Left renal pelvis (tissue), 4 donors: ENCODE results near the gene NEO1. TPM values are rescaled to one million over a fixed set of nuclear protein-coding genes. Genes with fewer than 3 reads are reported as not detected.
"Not testable (repeated sequence)": the region's sequence is repeated elsewhere in the genome, so short reads cannot be mapped to it uniquely, and the experiment has no call there.

Experiments used
- DNase-seq, 4 donors: peaks; one replicate each; pipeline ENCODE4 v3.0.0-alpha.2; 2013; ENCODE audit warnings: low read depth in 4 of 4, low spot score in 3 of 4
- polyA plus RNA-seq, 4 donors: library from polyadenylated mRNA; unstranded; fragments of 120-200 nt; gene quantifications; one replicate each; pipeline ENCODE4 v1.2.1, GENCODE V29; 2013; ENCODE audit not compliant: insufficient read length in 4 of 4

Gene NEO1
- polyA plus RNA-seq, 4 donors, result 122 to 150 (median 127) TPM

DNA sequence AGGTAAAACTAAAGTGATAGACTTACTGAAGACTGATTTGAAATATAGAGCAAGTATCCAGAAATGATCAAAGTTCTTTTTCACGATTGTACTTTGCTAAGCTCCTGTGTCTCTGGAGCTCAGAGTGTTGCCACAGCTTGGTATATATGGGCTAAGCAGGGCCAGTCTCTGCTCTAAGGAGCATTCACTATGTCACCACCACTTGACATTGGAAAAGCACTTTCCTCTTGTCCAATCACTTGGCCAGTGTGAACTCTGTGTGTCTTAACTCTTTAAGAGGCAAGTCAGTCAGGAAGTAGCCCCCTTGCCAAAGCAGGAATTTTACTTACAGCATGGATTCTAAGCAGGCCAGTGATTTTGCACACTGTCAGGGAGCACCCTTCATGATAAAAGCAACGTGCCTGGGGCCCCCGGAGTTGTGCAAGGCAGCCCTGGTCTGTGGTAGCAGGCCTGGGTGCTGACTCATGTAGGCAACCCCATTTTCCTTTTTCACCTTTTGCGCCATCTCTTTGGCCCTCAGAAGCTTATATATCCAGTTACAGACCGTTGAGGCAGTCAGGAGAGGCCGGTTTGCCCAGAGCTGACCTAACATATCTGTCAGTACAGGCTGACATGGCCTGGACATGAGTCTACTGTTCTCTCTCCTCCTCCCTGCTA lies 243.5 kb downstream of the NEO1 start:
- DNase-seq, result no peak

DNA sequence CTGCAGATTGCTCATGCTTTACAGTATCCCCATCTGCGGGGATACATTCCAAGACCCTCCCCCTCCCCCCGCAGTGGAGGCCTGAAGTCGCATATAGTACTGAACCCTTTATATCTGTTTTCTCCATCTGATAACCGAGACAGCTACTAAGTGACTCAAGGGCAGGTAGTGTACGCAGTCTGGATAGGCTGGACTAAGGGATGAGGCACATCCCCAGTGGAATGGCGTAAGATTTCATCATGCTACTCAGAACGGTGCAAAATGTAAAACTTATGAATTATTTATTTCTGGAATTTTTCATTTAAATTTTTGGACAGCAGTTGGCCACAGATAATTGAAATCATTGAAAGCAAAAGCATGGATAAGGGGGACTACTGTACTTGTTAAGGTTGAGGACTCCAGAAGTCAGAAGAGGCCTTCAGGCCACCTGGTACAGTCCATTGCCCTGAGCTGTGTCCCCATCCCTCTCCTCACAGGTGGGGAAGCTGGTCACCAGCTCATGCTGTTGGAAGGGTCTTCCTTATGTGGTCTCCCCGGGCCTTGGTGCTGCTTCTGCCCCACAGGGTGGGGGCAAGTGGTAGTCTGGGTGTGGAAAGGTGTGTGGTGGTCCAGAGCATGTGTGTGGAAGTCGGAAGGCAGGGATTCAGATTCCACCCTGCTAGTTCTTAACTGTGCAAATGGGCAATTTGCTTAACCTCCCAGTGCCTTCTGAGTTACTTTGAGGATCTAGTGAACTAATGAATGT lies 244.5 kb downstream of the NEO1 start:
- no peak for DNase-seq

DNA sequence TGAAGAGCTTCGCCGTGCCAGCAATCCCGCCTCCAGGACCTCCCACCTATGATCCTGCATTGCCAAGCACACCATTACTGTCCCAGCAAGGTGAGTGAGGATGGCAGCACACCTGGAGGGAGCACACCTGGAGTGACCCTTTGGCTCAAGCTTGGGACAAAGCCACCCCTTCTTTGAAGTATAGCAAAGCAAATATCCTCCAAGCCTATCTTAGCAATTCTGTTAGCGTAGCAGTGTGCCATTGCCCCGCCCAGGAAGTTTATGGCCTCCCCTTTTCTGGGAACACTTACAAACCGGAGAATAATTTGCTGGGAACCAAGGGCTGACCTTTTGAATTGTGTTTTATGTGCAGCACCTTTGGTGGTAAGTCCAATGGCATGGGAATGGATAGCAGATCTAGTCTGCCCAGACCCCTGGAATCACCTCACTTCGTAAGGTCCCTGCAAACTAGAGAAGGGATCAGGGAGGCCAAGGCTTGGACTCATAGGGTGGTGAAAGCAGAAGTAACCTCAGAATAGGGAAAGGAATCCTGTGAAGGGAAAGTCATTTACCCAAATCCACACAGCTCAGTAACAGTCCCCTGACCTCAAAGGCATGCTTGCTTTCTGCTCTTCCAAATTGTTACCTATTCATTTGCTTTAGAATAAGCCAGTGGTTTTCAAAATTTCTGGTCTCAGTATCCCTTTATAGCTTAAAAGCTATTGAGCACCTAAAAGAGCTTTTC lies 246.4 kb downstream of the NEO1 start:
- DNase-seq, result no peak

DNA sequence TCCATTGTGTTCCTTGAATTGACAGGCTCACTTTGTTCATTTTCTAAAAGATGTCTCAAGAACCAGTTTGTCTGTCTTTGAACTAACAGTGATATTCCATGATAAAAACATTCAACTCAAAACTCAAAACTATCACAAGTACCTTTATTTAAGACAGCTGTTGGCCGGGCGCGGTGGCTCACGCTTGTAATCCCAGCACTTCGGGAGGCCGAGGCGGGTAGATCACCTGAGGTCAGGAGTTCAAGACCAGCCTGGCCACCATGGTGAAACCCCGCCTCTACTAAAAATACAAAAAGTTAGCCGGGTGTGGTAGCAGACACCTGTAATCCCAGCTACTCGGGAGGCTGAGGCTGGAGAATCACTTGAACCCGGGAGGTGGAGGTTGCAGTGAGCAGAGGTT lies 248.0 kb downstream of the NEO1 start:
- not testable (repeated sequence) for DNase-seq

DNA sequence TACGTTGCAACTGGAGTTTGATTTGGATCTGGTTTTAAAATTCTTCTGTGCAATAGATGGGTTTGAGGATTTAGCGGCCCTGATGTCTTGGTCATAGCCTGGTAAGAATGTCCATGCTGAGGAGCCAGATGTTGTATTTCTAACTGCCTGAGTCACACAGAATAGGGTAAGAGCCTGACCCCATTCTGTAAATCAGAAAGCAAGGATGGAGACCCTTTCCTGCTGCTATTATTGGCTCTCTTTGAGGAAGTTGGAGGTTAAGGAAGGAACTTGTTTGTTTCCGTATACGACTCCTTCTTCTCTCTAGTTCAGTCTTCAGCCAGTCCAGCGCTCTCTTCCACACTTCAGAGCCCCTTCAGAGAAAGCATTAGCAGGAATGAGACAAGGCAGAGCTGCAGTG lies 251.4 kb downstream of the NEO1 start:
- peak in 3 of 4 donors; percentile 19 to 39 (median 22) for DNase-seq

DNA sequence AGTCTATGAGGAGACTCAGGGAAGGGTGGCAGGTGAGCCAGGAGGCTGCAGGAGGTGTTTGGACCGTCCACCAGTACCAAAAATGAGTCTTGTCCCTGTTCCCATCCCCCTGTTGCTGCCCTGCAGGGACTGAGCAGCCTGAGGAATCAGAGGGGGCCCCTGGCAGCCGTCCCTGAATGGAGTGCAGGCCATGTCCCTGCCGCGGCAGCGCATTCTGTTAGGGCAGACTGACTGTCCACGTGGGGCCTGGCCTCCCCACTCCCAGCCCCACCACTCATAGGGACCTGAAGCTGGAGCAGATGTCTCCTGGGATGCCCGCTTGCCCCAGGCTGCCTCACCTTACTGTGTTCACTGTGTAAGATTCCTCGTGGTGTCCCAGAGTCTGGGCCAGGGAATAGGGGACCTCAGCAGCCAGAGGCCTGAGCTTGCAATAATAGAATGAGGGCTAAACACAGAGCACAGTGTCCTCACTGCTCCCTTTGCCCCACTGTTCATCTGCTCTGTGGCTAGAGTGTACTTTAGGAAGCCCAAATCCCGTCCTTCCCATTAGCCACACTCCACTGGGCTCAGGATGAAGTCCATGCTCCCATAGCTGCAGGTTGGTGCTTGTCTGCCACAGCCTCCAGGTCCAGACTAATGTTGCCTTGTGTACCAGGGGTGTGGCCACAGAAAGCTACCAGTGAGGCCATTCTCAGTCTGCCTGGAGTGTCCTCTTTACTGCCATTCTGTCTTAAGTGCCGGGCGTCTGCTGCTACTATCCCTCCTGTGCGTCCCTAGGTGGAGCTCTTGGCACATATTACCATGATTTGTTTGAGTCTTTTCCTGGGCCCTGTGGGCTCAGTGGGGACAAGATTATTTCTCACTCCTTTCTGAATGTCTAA lies 253.3 kb downstream of the NEO1 start:
- DNase-seq, result peak in 3 of 4 donors; percentile 12 to 39 (median 33)

DNA sequence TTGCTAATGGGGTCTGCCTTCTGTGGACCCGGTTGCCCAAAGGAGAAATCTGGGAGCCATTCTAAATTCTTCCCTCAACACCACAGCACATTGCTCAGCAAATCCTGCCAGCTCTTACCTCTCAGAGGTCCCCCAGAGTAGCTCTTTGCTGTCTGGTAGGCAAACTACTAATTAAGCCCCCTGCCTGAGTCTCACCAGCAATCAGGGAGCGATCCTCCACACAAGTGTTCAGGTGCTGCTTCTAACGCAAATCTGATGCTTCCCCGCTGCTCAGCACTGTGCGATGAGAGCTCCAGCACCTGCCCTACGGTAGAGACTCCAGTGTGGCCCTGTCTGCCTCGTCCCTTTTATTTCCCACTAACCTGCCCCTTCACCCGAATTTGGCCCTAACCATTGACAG lies 256.0 kb downstream of the NEO1 start:
- DNase-seq, result no peak

DNA sequence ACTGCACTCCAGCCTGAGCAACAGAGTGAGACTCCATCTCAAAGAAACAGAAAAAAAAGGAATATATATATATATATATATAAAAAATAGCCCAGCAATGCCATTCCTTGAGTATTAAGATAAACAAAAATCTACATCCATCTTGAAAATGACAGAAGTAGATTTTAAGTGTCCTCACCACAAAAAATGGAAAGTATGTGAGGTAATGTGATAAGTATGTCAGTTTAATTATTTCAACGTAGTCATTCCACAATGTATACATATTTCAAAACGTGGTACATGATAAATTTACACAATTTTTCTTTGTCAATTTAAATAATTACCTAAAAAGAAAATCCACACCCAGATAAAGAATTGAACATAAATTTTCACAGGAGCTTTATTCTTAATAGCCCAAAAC lies 261.6 kb downstream of the NEO1 start:
- no peak for DNase-seq

DNA sequence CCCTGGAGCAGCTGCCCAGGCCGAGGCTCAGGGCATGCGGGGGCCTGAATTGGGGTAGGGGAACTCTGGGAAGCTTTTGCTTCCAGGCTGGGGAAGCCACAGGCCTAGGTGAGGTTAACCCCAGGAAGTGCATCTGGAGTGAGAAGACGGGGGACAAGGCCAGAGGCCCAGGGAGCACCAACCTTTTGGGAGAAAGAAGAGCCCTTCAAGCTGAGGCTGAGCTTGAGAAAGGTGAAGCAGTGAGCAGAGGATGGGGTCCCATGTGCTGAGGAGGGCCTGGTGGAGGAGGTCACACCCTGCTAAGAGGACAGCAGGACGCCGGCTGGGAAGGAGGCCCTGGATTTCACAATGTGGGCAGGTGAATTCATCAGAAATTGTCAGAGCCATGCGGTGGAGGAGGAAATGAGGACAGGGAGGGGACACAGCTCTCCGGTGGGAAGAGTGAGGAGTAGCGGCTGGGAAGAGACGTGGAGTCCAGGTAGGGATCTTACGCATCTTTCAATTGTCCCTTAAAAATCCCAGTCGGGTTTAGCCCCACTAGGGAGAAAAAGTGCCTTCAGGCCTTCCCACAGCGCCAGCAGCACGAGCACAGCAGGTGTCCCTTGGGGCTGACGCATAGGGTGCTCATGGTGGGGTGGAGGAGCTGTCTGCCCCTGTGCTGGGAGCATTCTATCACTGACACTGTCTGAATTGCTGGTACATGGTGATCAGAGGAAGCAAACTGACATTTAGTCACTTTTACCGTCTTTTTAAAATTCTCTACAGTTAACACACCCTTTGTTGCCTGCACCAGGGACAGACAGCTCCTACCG lies 265.6 kb downstream of the NEO1 start:
- no peak for DNase-seq

DNA sequence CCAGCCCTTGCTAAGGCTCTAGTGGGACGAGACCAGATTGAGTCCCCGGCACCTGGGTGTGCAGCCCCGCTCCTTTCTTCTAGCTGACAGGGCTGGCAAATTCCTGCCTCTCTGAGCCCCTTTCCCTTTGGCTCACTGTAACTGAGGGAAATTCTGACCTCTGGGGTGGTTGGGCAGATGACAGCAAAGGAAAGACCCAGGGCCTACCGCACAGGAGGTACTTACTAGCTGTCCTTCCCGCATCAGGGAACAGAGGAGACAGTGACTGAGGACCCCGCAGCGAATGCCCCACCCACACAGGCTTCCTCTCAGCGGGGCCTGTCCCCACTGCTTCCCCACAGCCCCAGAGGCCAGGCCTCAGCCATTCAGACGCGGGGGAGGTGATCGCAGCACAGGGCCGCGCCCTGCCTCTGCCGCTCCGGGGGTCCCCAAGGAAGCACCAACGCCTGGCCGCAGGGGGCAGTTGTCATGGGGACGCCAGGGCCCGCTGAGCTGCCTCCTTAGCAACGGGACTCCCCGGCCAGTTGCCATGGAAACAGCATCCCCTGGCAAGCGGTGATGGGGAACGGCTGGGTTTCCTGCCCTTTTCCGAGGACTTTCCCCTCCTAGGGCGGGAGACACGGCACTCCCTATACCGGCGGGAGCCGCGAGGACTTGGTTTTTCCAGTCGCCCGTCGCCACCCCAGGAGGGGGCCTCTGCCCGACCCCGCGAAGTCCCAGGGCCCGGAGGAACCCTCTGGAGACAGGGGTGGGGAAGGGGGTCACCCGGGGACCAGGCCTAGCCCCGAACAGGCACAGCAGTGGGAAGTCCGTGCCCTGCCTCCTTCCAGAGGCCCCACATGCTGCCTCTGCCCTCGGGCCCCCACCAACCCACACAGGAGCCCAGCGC lies 266.4 kb downstream of the NEO1 start:
- peak in 3 of 4 donors; percentile 4 to 37 (median 18) for DNase-seq

DNA sequence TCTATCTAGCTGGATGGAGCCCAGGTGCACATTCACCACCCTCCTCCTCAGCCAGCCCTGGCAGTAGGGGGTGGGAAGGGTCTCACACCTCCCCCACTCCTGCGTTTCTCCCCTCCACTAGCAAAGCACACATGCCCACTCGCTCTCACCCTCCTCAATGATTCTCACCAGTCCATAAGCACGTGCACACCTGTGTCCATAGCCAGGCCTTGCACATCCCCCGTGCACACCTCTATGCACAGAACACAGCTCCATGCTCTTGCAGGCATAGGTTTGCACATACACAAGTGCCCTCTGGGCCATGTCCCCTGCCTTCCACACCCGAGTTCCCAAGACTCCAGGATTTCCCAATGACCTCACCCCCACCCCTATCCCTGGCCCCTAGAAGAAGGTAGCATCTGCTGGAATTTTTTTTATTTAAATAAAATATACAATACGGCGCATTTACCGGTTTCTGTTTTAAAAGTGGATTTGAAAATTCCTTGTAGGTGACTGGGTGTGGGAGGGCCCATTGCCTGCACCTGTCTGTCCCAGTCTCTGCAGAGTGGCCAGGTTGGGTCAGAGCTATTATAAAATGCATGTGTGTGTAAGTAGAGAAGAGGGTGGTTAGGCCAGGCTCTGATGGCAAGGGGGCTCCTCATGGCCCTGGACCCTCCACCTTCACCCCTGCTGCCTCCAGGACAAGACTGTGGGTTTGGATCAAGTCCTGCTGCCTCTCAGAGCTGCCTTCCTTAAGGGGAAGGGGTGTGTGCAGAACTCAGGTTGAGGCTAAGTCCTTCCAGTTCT lies 267.4 kb downstream of the NEO1 start:
- no peak for DNase-seq

DNA sequence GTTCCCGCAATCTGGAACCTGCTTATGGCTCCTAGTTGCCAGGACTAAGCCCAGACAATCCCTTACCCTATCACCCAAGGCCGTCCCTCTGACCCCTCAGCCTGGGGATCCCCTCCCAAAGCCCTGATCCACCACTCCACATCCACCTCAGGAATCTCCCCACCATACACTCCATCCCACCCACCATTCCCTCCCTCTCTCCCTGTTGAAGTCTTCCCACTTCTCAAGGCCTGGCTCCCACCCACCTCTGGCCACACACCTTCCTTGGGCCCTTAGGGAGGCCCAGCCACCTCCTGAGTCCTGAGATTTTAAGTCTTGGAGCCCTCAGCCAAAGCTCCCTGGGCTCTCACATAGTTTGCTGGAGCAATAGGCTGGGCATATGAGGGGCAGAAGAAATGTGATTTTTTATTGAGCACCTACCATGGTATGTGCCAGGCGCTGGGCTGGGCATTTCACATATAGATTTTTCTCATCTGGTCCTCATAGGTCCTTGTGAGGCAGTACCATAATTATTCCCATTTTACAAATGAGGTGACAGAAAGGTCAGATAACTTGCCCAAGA lies 268.4 kb downstream of the NEO1 start:
- no peak for DNase-seq

DNA sequence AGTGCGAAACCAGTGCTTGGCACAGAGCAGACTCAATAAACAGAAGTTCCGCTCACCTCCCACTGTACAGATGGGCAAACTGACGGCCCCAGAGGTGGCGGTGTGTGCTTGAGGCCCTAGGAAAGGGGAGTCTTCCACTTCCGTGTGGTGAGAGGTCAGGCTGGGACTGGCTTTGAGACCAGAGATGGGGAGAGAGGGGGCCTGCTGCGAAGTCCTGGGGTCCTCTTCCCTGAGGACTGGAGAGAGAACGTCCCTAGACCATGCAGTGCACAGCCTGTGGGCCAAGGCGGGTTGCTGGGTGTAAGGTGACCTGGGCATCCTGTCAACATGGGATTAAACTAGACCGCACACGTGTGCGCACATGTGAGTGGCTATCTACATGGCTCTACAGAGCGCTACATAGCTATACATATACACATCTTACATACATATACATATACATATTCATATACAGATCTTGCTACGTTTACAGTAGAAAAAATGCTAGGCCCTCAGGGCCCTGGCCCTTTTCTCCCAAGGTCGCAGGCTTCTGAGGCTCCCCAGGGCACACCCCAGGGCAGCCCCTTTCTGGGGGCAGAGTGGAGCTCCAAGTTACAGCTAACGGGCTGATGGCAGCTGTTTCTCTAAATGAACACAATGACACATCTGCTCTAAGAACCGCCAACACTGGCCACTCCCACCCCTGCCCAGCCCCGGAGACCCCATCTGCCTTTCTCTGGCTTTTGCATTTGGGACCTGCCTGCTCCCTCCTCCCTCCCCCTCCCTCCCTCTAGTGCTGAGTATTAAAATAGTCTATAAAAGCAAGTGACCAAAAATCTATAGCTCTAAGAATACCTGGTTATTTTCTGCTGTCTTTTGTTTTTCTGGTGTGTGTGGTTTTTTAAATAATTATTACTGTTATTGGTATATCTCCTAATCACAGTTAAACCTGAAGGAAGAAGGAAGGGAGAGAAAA lies 269.5 kb downstream of the NEO1 start:
- DNase-seq, result no peak

DNA sequence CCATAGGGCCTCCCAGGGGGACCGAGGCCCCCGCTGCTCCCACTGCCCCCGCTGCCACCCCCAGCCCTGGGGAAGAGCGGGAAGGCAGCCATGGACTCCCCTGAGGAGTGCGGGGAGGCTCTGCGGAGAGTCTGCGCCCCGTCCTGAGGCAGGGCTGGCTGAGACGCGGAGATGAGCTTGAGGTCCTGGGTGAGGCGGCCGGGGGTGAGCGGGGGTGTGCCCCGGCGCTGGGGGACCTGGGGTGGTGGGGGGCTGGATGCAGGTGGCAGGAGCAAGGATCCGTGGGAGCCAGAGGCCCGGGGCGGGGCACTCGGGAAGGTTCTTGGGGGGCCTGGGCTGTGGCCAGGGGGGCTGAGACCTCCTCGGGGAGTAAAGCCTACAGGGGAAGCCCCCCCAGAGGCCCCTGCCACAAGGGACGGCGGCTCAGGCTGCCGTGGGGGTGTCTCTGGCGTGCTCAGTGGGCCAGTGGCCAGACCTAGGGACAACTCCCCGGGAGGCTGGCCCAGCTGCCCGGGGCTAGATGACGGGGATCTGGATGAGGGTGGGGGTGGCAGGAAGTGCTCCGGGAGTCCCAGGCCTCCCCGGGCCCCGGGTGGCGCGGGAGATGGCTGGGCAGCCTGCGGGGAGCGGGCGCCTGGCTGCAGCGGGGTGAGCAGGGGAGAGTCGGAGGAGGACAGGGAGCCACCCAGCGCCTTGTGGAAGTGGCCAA lies 270.6 kb downstream of the NEO1 start:
- no peak for DNase-seq

DNA sequence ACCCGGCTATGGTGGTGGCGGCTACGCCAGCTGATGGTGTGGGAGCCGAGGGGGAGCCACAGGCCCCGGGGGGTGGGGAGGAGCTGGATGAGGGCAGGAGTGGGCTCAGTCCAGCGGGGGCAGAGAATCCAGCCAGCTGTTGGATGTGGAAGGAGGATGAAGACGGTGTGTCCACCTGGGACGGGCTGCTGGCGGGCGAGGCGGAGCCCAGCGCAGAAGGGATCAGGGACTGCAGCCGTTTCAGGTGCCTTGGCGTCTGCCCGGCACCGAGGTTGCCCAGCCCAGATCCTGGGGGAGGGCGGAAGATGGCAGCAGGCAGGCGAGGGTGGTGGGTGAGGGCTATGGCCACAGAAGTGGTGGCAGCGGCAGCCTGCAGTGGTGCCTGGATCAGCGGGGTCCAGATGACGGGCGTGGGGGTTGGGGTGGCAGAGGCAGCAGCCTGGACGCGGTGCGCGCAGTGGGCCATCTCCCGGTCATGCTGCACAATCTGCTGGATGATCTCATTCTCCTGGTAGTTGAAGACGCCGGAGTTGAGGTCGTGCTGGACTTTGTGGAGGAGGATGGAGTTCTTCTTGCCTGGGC lies 271.2 kb downstream of the NEO1 start:
- no peak for DNase-seq

DNA sequence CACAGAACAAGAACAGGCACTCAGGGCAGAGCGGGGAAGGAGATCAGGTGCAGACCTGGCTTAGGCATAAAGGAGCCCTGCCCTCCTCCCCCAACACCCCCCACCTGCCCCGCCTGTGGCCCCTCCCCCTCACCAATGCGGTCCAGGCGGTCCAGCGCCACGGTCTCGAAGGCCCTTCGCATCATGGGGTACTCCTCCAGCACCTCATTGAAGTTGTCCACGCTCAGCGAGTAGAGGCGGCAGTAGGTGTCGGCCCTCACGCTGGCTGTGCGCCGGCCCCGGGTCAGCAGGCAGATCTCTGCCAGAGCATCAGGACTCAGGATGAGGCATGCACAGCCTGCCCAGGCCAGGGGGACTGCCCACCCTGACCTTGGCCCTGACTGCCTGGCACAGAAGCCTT lies 271.7 kb downstream of the NEO1 start:
- DNase-seq, result no peak
